Measurements from ENCODE around the gene MED10. TPM values are rescaled to one million over a fixed set of nuclear protein-coding genes. Genes with fewer than 3 reads are reported as not detected.

MED10 gene
- polyA plus RNA-seq, 1 of the 3 experiments (the other 2 are of a cell fraction) = 75.9 TPM

GRCh38 chr5:6372251-6373080 lies 5.9 kb downstream of the MED10 start:
- no peaks in the 10 kb centered on the region for H3K9me2 ChIP-seq
- H3K9me3 ChIP-seq = no peaks in the 10 kb centered on the region
- no peak overlapping the region for H3K4me3 ChIP-seq (ENCODE audit: low read depth in 2 of 2, low read length in 1 of 2)
- peaks cover 17% of the 10 kb centered on the region for H4K20me1 ChIP-seq (ENCODE audit: insufficient read depth)
- CTCF ChIA-PET = no interaction called here
- H3K4me1 ChIP-seq (ENCODE audit: control insufficient read depth in 1 of 2, insufficient read depth in 2 of 2, low read depth in 1 of 2, low read length in 1 of 2) = peaks cover 0 to 18% of the 10 kb centered on the region in 2 experiments; a peak in 2 of 4 replicates
- H3F3A ChIP-seq (replicated peaks; ENCODE audit: insufficient read depth) = peaks cover 13% of the 10 kb centered on the region
- H3K27me3 ChIP-seq (ENCODE audit: insufficient read depth) = no peaks in the 10 kb centered on the region
- WGBS (ENCODE audit: low lambda C conversion rate) = 92% methylated on average over 15 of the region's 23 CpGs
- no peak overlapping the region for H3K9ac ChIP-seq
- H3K4me2 ChIP-seq = no peak overlapping the region
- no peak for TF ChIP-seq PBX3 (IDR thresholded peaks at IDR 0.05)
- TF ChIP-seq NRF1 (IDR thresholded peaks at IDR 0.05; ENCODE audit: low read depth, low read length) = no peak
- no peak for TF ChIP-seq TAF1 (IDR thresholded peaks at IDR 0.05; ENCODE audit: borderline replicate concordance, low read depth, low read length)
- no peak for TF ChIP-seq USF1 (IDR thresholded peaks at IDR 0.05; ENCODE audit: borderline replicate concordance, low read depth)
- no peak for TF ChIP-seq SMC3 (IDR thresholded peaks at IDR 0.05; ENCODE audit: low read depth, low read length)
- no peak for TF ChIP-seq RAD21 (IDR thresholded peaks at IDR 0.05; ENCODE audit: low read length)
- no peak for TF ChIP-seq MEF2A (IDR thresholded peaks at IDR 0.05; ENCODE audit: borderline replicate concordance, low read depth)
- no peak for TF ChIP-seq RFX5 (IDR thresholded peaks at IDR 0.05; ENCODE audit: low read length)
- no peak for TF ChIP-seq REST (IDR thresholded peaks at IDR 0.05; ENCODE audit: low read depth, low read length)
- no peak for TF ChIP-seq CTCF (IDR thresholded peaks at IDR 0.05)
- no peak for TF ChIP-seq MXI1 (IDR thresholded peaks at IDR 0.05; ENCODE audit: low read depth, low read length)
- no peak for TF ChIP-seq EZH2phosphoT487 (IDR thresholded peaks at IDR 0.05; ENCODE audit: borderline replicate concordance, low read depth)
- no peak for TF ChIP-seq IRF3 (IDR thresholded peaks at IDR 0.05; ENCODE audit: low read depth, low read length)
- peaks cover 46% of the 10 kb centered on the region for H3K79me2 ChIP-seq (ENCODE audit: insufficient read depth)
- no peak overlapping the region; a peak in 1 of 4 replicates for H3K27ac ChIP-seq (ENCODE audit: low read depth in 2 of 2, low read length in 1 of 2)
- H2AFZ ChIP-seq (ENCODE audit: low read depth) = no peak overlapping the region
- peaks cover 61 to 86% of the 10 kb centered on the region in 2 experiments for H3K36me3 ChIP-seq (replicated peaks in 1 of 2; ENCODE audit: control insufficient read depth in 1 of 2, insufficient read depth in 2 of 2, low read length in 1 of 2)
- no peak for DNase-seq
- POLR2A ChIA-PET = no interaction called here

All from SK-N-SH (cell line).